Endothelial cell of hepatic sinusoid (primary cell): ENCODE results near the gene SRD5A1.

Experiments used
- in situ Hi-C: cut with HindIII; loops from 2 replicates; pipeline ENCODE4 v1.10.0; 2017; ENCODE audit warnings: low sequenced_read_pairs

SRD5A1 gene

GRCh38 chr5:6632888-6633468 is at the start of gene SRD5A1, which contains the start of gene NSUN2:
Gene SRD5A1 (plus strand): TSS chr5:6633440. CDS start chr5:6633577, 137 bp downstream.
Gene NSUN2 (minus strand): TSS chr5:6633044. CDS start chr5:6632979, 65 bp downstream.
- in situ Hi-C loops: loop anchor here (25.0 kb wide), 1 partner anchor 1229 kb away; the partner anchor contains the start of genes CFAP90, FASTKD3 and MTRR

- in situ Hi-C loops: no loop called here
Measured at GRCh38 chr5:6584101-6584645, 49.1 kb upstream of the SRD5A1 start.

- in situ Hi-C loops: no loop called here
Measured at GRCh38 chr5:6584727-6585126, 48.5 kb upstream of the SRD5A1 start.

- in situ Hi-C loops: no loop called here
Measured at GRCh38 chr5:6585168-6585567, 48.1 kb upstream of the SRD5A1 start.

GRCh38 chr5:6585939-6586646 is 47.1 kb upstream of the SRD5A1 start:
- in situ Hi-C loops: no loop called here

GRCh38 chr5:6586647-6587042 is 46.6 kb upstream of the SRD5A1 start:
- in situ Hi-C loops: no loop called here

- in situ Hi-C loops: no loop called here
Measured at GRCh38 chr5:6587171-6587570, 46.1 kb upstream of the SRD5A1 start.

- in situ Hi-C loops: no loop called here
Measured at GRCh38 chr5:6590581-6590980, 42.7 kb upstream of the SRD5A1 start.

- in situ Hi-C loops: no loop called here
Measured at GRCh38 chr5:6591671-6592288, 41.5 kb upstream of the SRD5A1 start.

GRCh38 chr5:6592601-6593000 is 40.6 kb upstream of the SRD5A1 start:
- in situ Hi-C loops: no loop called here

GRCh38 chr5:6593148-6594016 is 39.9 kb upstream of the SRD5A1 start:
- in situ Hi-C loops: no loop called here

- in situ Hi-C loops: no loop called here
Measured at GRCh38 chr5:6594066-6594465, 39.2 kb upstream of the SRD5A1 start.

GRCh38 chr5:6595405-6595804 is 37.8 kb upstream of the SRD5A1 start:
- in situ Hi-C loops: no loop called here

GRCh38 chr5:6596388-6596787 is 36.9 kb upstream of the SRD5A1 start:
- in situ Hi-C loops: no loop called here

- in situ Hi-C loops: no loop called here
Measured at GRCh38 chr5:6597557-6597956, 35.7 kb upstream of the SRD5A1 start.

- in situ Hi-C loops: no loop called here
Measured at GRCh38 chr5:6598351-6598900, 34.8 kb upstream of the SRD5A1 start.

- in situ Hi-C loops: no loop called here
Measured at GRCh38 chr5:6599739-6600138, 33.5 kb upstream of the SRD5A1 start.

- in situ Hi-C loops: no loop called here
Measured at GRCh38 chr5:6601271-6601670, 32.0 kb upstream of the SRD5A1 start.

- in situ Hi-C loops: no loop called here
Measured at GRCh38 chr5:6601816-6602215, 31.4 kb upstream of the SRD5A1 start.

- in situ Hi-C loops: no loop called here
Measured at GRCh38 chr5:6602441-6602840, 30.8 kb upstream of the SRD5A1 start.

- in situ Hi-C loops: no loop called here
Measured at GRCh38 chr5:6603643-6604042, 29.6 kb upstream of the SRD5A1 start.
